ENCODE measurements around the gene CELF5.
"Not testable (repeated sequence)": the region's sequence is repeated elsewhere in the genome, so short reads cannot be mapped to it uniquely, and the experiment has no call there.

The CELF5 gene

DNA sequence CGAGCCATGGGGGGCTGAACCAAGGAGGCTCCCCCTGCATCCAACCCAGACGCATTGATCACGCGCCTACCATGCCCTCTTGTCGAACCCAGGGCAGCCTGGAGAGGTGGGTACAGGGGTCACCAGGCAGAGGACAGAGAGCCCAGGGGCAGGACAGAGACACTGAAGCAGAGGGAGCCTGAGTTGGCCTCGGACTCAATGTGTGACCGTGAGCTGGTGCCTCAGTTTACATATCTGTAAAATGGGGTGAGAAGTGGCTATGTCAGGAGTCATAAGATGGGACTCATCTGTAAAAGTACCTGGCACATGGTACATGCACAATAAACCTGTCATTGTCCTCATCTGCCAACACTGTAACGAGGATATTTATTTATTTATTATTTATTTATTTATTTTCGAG, 117.8 kb downstream of the CELF5 start:
- DNase-seq (ENCODE audit: low spot score) = no peak
- TF ChIP-seq, protein P1, sequence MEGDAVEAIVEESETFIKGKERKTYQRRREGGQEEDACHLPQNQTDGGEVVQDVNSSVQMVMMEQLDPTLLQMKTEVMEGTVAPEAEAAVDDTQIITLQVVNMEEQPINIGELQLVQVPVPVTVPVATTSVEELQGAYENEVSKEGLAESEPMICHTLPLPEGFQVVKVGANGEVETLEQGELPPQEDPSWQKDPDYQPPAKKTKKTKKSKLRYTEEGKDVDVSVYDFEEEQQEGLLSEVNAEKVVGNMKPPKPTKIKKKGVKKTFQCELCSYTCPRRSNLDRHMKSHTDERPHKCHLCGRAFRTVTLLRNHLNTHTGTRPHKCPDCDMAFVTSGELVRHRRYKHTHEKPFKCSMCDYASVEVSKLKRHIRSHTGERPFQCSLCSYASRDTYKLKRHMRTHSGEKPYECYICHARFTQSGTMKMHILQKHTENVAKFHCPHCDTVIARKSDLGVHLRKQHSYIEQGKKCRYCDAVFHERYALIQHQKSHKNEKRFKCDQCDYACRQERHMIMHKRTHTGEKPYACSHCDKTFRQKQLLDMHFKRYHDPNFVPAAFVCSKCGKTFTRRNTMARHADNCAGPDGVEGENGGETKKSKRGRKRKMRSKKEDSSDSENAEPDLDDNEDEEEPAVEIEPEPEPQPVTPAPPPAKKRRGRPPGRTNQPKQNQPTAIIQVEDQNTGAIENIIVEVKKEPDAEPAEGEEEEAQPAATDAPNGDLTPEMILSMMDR (IDR thresholded peaks at IDR 0.05; ENCODE audit: extremely low read depth, missing control alignments) = no peak

DNA sequence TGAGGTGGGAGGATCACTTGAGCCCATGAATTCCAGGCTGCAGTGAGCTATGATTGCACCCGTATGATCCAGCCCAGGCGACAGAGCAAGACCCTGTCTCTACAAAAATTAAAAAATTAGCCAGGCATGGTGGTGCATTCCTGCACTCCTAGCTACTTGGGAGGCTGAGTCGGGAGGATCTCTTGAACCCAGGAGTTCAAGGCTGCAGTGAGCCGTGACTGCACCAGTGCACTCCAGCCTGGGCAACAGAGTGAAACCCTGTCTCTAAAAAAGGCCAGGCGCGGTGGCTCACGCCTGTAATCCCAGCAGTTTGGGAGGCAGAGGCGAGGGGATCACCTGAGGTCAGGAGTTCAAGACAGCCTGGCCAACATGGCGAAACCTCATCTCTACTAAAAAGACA, 118.5 kb downstream of the CELF5 start:
- DNase-seq (ENCODE audit: low spot score) = not testable (repeated sequence)

DNA sequence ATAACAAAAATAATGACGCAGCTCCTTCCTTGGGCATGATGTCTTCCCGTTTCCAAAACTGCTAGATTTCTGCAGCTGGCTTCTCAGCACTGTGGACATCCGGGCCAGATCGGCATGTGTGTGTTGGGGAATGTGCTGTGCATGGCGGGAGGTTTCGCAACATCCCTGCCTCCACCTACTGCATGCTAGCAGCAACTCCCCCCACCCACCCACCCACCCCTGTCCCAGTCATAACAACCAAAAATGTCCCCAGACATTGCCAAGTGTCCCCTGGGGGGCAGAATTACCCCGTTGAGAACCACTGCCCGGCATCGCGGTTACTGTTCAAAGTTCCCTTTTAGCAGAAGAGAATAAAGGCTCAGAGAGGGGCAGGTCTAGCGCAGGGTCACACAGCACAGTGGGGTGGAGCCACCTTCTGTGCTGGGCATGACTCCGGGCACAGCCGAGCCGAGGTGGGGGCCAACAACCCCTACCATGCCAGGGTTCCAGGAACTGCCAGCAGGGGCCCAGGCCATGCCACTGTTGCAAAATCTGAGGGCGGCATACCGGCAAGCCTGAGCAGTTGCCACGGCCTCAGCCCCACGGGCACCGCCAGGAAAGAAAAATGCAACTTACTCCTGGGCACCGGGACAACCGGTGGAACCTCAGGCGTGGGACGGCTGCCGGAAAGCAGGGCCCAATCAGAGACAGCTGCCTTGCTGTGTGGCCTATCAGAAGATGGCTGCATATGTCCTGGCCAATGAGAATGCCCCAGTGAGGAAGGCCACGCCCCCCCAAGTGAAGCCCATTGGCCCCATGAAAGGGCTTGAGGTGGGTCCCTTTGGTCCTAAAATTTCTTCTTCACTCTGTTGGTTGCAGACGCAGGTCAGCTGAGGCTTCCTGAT, 119.4 kb downstream of the CELF5 start:
- DNase-seq (ENCODE audit: low spot score) = no peak
- TF ChIP-seq, protein P1 (IDR thresholded peaks at IDR 0.05; ENCODE audit: extremely low read depth, missing control alignments) = no peak

DNA sequence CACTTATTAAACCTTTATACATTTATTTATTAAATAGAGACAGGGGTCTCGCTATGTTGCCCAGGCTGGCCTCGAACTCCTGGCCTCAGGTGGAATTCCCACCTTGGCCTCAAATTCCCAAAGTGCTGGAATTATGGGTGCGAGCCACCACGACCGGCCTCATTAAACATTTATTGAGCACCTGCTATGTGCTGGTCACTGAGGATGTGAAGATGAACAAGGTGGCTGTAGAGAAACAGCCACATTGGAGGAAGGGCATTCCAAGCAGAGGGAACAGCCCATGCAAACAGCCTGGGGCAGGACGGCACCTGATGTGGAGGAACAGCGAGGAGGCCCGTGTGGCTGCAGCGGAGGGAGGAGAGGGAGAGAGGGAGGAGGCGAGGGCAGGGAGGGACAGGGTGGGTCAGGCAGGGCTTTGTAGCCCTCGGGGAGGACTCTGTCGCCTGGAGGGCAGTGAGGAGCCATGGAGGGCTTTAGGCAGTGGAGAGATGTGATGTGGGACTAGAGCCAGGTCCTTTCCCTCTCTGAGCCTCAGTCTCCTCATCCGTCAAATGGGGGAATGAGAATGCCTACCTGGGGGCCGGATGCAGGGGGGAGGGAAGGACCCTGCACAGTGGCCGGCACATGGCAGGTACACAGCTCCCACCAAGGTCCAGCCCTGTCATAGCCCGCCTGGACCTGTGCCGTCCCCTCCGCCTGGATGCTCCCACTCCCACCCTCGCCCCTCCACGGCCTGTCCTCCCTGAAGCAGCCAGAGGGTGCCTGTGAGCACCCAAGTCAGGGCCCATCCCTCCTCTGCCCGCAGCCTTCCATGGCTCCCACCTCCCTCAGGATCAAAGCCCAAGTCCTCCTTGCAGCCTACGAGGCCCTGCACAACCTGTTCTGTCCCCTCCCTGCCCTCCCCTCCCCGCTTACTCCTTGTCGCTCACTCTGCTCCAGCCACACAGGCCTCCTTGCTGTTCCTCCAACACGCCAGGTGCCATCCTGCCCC, 120.4 kb downstream of the CELF5 start:
- TF ChIP-seq, protein P1 (IDR thresholded peaks at IDR 0.05; ENCODE audit: extremely low read depth, missing control alignments) = no peak
- DNase-seq (ENCODE audit: low spot score) = no peak

DNA sequence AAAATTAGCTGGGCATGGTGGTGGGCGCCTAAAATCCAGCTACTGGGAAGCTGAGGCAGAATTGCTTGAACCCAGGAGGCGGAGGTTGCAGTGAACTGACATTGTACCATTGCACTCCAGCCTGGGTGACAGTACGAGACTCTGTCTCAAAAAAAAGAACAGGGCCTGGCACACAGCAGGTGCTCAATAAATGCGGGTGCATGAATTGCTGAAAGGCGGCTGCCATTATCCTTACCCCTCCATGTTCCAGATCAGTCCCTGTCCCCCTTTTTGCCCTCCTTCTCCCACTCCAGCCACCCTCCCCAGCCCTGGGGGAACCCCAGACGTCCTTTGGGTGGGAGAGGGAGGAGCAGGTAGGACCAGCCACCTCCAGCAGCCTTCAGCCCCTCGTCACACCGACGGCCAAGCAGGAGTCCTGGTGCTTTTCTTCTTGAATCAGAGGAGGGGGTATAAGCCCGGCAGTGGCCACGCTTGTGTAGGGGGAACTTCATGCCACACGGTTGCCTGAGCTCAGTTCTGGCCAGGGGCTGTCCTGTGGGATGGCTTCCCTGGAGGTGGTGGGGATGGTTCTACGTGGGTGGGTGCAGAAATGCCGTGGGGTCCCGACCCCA, 121.5 kb downstream of the CELF5 start:
- TF ChIP-seq, protein P1 (IDR thresholded peaks at IDR 0.05; ENCODE audit: extremely low read depth, missing control alignments) = no peak
- DNase-seq (ENCODE audit: low spot score) = no peak

All from GM20000 (cell line).